ENCODE results near the gene AOAH. TPM values are rescaled to one million over a fixed set of nuclear protein-coding genes. Genes with fewer than 3 reads are reported as not detected.

AOAH gene
- total RNA-seq, 1 donor from 2014 or later, result 7.4 TPM

DNA sequence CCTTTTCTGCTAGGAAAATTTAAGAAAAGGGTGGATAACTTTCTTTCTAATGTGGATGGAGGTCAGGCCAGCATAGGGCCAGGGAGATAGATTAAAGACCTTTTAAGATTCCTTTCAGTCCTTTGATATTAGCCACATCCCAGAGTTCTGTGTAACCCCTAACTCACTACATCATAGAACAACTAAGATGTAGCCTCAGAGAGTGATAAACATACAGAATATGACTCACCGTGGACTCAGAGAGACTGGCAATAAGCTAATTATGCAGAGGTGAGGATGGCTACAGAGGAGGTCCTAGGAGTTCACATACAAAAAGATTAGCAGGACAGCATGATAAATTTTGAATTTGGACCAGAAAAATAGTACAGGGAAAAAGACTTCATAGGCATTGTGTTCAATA, 141.0 kb downstream of the AOAH start:
- H3K27me3 ChIP-seq, result no peaks in the 10 kb centered on the region
- intact Hi-C loops (cut with DNase I), result no loop called here
- no peak overlapping the region for H3K4me3 ChIP-seq
- DNase-seq (ENCODE audit: extremely low spot score in 2 of 2), result no peak
- TF ChIP-seq, protein P1, sequence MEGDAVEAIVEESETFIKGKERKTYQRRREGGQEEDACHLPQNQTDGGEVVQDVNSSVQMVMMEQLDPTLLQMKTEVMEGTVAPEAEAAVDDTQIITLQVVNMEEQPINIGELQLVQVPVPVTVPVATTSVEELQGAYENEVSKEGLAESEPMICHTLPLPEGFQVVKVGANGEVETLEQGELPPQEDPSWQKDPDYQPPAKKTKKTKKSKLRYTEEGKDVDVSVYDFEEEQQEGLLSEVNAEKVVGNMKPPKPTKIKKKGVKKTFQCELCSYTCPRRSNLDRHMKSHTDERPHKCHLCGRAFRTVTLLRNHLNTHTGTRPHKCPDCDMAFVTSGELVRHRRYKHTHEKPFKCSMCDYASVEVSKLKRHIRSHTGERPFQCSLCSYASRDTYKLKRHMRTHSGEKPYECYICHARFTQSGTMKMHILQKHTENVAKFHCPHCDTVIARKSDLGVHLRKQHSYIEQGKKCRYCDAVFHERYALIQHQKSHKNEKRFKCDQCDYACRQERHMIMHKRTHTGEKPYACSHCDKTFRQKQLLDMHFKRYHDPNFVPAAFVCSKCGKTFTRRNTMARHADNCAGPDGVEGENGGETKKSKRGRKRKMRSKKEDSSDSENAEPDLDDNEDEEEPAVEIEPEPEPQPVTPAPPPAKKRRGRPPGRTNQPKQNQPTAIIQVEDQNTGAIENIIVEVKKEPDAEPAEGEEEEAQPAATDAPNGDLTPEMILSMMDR (IDR thresholded peaks at IDR 0.05), result no peak
- H3K9me3 ChIP-seq, result no peaks in the 10 kb centered on the region
- no peaks in the 10 kb centered on the region for H3K4me1 ChIP-seq
- H3K27ac ChIP-seq, result no peak overlapping the region
- no peaks in the 10 kb centered on the region for H3K36me3 ChIP-seq

DNA sequence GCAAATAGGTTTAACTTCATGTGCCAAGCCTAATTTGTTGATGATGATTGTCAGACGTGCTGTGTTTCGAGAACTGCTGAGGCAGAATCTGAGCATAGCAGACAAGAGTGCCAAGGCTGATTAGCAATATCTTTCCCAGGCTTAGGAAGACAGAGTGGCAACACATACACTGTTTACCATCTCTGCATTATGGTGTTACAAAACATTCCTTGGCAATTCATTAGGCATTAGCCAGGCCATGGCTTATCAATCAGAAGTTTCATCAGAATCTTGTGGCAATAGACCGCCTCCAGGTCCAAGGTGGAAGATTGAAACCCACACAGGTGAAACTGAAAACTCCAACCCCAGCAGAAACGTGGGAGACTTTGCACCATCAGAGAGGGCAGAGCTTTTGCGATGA, 148.5 kb downstream of the AOAH start:
- no peaks in the 10 kb centered on the region for H3K4me1 ChIP-seq
- intact Hi-C loops (cut with DNase I), result no loop called here
- no peak overlapping the region for H3K27ac ChIP-seq
- H3K27me3 ChIP-seq, result no peaks in the 10 kb centered on the region
- no peak overlapping the region for H3K4me3 ChIP-seq
- no peaks in the 10 kb centered on the region for H3K36me3 ChIP-seq
- no peak for DNase-seq (ENCODE audit: extremely low spot score in 2 of 2)
- TF ChIP-seq, protein P1 (IDR thresholded peaks at IDR 0.05), result no peak
- no peak for TF ChIP-seq POLR2AphosphoS5 (IDR thresholded peaks at IDR 0.05; ENCODE audit: insufficient read depth in 1 of 2, low read depth in 1 of 2)
- TF ChIP-seq POLR2A (IDR thresholded peaks at IDR 0.05), result no peak
- no peaks in the 10 kb centered on the region for H3K9me3 ChIP-seq

DNA sequence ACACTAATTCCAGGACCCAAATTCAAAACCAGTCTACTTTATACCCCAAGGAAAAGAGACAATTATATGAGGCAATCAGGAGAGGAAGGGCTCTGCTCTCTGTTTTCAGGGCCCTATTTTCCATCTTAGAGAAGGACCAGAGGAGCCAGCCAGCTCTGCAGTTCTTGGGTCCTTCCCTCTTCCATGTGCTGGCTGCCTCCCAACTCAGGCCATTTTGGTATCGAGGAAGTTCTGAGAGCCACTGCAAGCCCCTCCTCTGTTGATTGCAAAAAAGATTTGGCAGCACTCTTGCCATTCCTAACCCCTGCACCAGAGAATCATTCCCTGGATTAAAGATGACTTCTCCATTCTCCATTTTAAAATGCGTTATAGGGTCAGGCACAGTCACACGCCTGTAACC, 151.2 kb downstream of the AOAH start:
- no peak overlapping the region for H3K27ac ChIP-seq
- TF ChIP-seq POLR2A (IDR thresholded peaks at IDR 0.05), result no peak
- TF ChIP-seq, protein P1 (IDR thresholded peaks at IDR 0.05), result no peak
- TF ChIP-seq POLR2AphosphoS5 (IDR thresholded peaks at IDR 0.05; ENCODE audit: insufficient read depth in 1 of 2, low read depth in 1 of 2), result no peak
- H3K4me3 ChIP-seq, result no peak overlapping the region
- intact Hi-C loops (cut with DNase I), result no loop called here
- H3K27me3 ChIP-seq, result no peaks in the 10 kb centered on the region
- no peaks in the 10 kb centered on the region for H3K4me1 ChIP-seq
- H3K36me3 ChIP-seq, result no peaks in the 10 kb centered on the region
- no peaks in the 10 kb centered on the region for H3K9me3 ChIP-seq
- no peak for DNase-seq (ENCODE audit: extremely low spot score in 2 of 2)

DNA sequence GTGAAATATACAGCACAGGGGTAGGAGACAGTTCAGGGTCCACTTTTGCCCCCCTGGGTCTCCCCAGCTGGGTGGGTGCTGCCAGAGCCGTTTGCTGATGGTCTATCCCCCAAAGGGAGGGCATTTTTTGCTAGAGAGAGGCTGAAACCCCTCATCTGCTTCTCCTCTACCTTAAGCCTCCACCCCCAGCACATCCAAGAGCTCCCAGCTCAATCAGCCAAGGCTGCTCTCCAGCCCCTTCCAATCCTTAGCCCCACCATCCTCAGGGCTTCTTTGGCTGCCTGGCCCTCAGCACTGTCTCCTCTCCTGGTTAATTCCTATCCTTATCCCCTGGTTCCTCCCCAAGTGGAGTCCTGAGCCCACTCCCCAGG, 153.1 kb downstream of the AOAH start:
- DNase-seq (ENCODE audit: extremely low spot score in 2 of 2), result no peak
- no peak overlapping the region for H3K4me3 ChIP-seq
- H3K27me3 ChIP-seq, result no peaks in the 10 kb centered on the region
- H3K36me3 ChIP-seq, result no peaks in the 10 kb centered on the region
- H3K9me3 ChIP-seq, result no peaks in the 10 kb centered on the region
- no peak for TF ChIP-seq POLR2AphosphoS5 (IDR thresholded peaks at IDR 0.05; ENCODE audit: insufficient read depth in 1 of 2, low read depth in 1 of 2)
- TF ChIP-seq, protein P1 (IDR thresholded peaks at IDR 0.05), result no peak
- no peak for TF ChIP-seq POLR2A (IDR thresholded peaks at IDR 0.05)
- intact Hi-C loops (cut with DNase I), result no loop called here
- no peak overlapping the region for H3K27ac ChIP-seq
- no peaks in the 10 kb centered on the region for H3K4me1 ChIP-seq

DNA sequence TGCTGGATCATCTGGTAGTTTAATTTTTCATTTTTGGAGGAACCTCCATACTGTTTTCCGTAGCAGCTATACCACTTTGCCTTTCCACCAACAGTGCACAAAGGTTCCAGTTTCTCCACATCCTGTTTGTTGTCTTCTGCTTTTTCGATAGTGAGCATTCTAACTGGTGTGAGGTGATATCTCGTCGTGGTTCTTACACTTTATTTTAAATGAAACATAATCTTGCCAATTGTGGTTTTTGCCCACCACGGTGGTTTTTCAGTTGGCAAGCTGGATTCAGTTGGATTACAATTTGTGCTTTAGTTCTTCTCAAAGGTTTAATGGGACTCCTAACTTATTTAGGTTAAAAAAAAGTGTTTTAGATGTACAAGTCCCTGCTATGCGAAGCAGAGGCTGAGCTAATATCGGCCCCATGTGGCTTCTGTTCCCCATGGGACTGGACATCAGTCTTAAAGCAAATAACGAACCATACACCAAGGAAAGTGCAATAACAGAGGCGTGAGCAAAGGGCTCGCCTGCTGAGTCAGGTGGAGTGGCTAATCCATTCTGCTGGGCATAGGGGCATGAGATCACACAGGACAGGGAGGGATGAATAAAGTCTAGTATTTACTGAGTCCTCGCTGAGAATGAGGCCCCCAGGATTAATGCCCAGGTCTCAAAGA, 153.6 kb downstream of the AOAH start:
- H3K27ac ChIP-seq, result no peak overlapping the region
- H3K36me3 ChIP-seq, result no peaks in the 10 kb centered on the region
- H3K4me3 ChIP-seq, result no peak overlapping the region
- intact Hi-C loops (cut with DNase I), result no loop called here
- no peak for DNase-seq (ENCODE audit: extremely low spot score in 2 of 2)
- H3K4me1 ChIP-seq, result no peaks in the 10 kb centered on the region
- TF ChIP-seq POLR2A (IDR thresholded peaks at IDR 0.05), result no peak
- no peak for TF ChIP-seq POLR2AphosphoS5 (IDR thresholded peaks at IDR 0.05; ENCODE audit: insufficient read depth in 1 of 2, low read depth in 1 of 2)
- TF ChIP-seq, protein P1 (IDR thresholded peaks at IDR 0.05), result no peak
- no peaks in the 10 kb centered on the region for H3K9me3 ChIP-seq
- no peaks in the 10 kb centered on the region for H3K27me3 ChIP-seq
